ENCODE measurements around the gene SULT1A1. TPM values are rescaled to one million over a fixed set of nuclear protein-coding genes. Genes with fewer than 3 reads are reported as not detected.

Gene SULT1A1
- polyA plus RNA-seq, 3 donors, result 96.3 to 362 (median 320) TPM

- H2AFZ ChIP-seq (ENCODE audit: insufficient read depth, low read depth, low read length, poor library complexity, severe bottlenecking), result no peak overlapping the region
- Mint-ChIP-seq H3K4me3 (no peak overlapping the region), H3K4me1 (peaks cover 5% of the 10 kb centered on the region), H3K27ac (peak overlapping the region in 2 of 7 donors; percentile 13 to 58), H3K9me3 (peaks cover 6 to 20% (median 14%) of the 10 kb centered on the region in 7 donors), H3K36me3 (peaks cover 29 to 52% of the 10 kb centered on the region in 2 donors), H3K27me3 (ENCODE audit: low read depth in 3 of 3) (peaks cover 0 to 1% (median 0%) of the 10 kb centered on the region in 3 donors)
- no peaks in the 10 kb centered on the region for H3K4me1 ChIP-seq (ENCODE audit: control insufficient read depth in 1 of 2, insufficient read depth in 2 of 2, low read length in 2 of 2)
- H3K4me2 ChIP-seq (replicated peaks; ENCODE audit: extremely low read depth, low read length, poor library complexity, severe bottlenecking), result no peak overlapping the region
- H3K79me2 ChIP-seq (ENCODE audit: insufficient read depth, low read length), result peaks cover 43% of the 10 kb centered on the region
- intact Hi-C loops (cut with micrococcal nuclease), result no loop called here
- peaks cover 31% of the 10 kb centered on the region for H4K20me1 ChIP-seq (ENCODE audit: insufficient read depth, low read length)
- 77% methylated on average over 5 of the region's 6 CpGs for WGBS (ENCODE audit: insufficient coverage)
- no peak overlapping the region for H3K9ac ChIP-seq (ENCODE audit: insufficient read depth, low read length, poor library complexity, severe bottlenecking)
- no peak overlapping the region for H3K4me3 ChIP-seq (replicated peaks in 1 of 3; ENCODE audit: low read depth in 2 of 3, low read length in 3 of 3)
- H3K27ac ChIP-seq (ENCODE audit: low read depth in 1 of 2, low read length in 2 of 2), result no peak overlapping the region
- H3K9me3 ChIP-seq (replicated peaks in 1 of 2; ENCODE audit: control insufficient read depth in 1 of 2, insufficient read depth in 1 of 2, low read length in 2 of 2), result peaks cover 6 to 13% of the 10 kb centered on the region in 2 donors
- TF ChIP-seq, protein P1, sequence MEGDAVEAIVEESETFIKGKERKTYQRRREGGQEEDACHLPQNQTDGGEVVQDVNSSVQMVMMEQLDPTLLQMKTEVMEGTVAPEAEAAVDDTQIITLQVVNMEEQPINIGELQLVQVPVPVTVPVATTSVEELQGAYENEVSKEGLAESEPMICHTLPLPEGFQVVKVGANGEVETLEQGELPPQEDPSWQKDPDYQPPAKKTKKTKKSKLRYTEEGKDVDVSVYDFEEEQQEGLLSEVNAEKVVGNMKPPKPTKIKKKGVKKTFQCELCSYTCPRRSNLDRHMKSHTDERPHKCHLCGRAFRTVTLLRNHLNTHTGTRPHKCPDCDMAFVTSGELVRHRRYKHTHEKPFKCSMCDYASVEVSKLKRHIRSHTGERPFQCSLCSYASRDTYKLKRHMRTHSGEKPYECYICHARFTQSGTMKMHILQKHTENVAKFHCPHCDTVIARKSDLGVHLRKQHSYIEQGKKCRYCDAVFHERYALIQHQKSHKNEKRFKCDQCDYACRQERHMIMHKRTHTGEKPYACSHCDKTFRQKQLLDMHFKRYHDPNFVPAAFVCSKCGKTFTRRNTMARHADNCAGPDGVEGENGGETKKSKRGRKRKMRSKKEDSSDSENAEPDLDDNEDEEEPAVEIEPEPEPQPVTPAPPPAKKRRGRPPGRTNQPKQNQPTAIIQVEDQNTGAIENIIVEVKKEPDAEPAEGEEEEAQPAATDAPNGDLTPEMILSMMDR (IDR thresholded peaks at IDR 0.05), result no peak
- no peak for DNase-seq
- no peaks in the 10 kb centered on the region for H3K27me3 ChIP-seq (ENCODE audit: control insufficient read depth in 2 of 2, insufficient read depth in 2 of 2, low read length in 2 of 2)
- H3K36me3 ChIP-seq (replicated peaks in 1 of 2; ENCODE audit: control insufficient read depth in 1 of 2, insufficient read depth in 2 of 2, low read length in 2 of 2), result peaks cover 10 to 33% of the 10 kb centered on the region in 2 donors
Observed at GRCh38 chr16:28563218-28563617, 46.6 kb downstream of the SULT1A1 start.

GRCh38 chr16:28562199-28562598 lies 47.6 kb downstream of the SULT1A1 start:
- Mint-ChIP-seq H3K9me3 (peaks cover 5 to 14% (median 10%) of the 10 kb centered on the region in 7 donors), H3K4me3 (no peak overlapping the region), H3K4me1 (peaks cover 6% of the 10 kb centered on the region), H3K27ac (peak overlapping the region in 1 of 7 donors; percentile 6), H3K27me3 (ENCODE audit: low read depth in 3 of 3) (peaks cover 0 to 1% (median 0%) of the 10 kb centered on the region in 3 donors), H3K36me3 (peaks cover 27 to 54% of the 10 kb centered on the region in 2 donors)
- H3K27me3 ChIP-seq (ENCODE audit: control insufficient read depth in 2 of 2, insufficient read depth in 2 of 2, low read length in 2 of 2), result no peaks in the 10 kb centered on the region
- H3K4me2 ChIP-seq (replicated peaks; ENCODE audit: extremely low read depth, low read length, poor library complexity, severe bottlenecking), result no peak overlapping the region
- no peak for DNase-seq
- H3K4me1 ChIP-seq (ENCODE audit: control insufficient read depth in 1 of 2, insufficient read depth in 2 of 2, low read length in 2 of 2), result no peaks in the 10 kb centered on the region
- peaks cover 2 to 11% of the 10 kb centered on the region in 2 donors for H3K9me3 ChIP-seq (replicated peaks in 1 of 2; ENCODE audit: control insufficient read depth in 1 of 2, insufficient read depth in 1 of 2, low read length in 2 of 2)
- no peak overlapping the region for H3K4me3 ChIP-seq (replicated peaks in 1 of 3; ENCODE audit: low read depth in 2 of 3, low read length in 3 of 3)
- TF ChIP-seq, protein P1 (IDR thresholded peaks at IDR 0.05), result no peak
- peaks cover 15 to 36% of the 10 kb centered on the region in 2 donors for H3K36me3 ChIP-seq (replicated peaks in 1 of 2; ENCODE audit: control insufficient read depth in 1 of 2, insufficient read depth in 2 of 2, low read length in 2 of 2)
- intact Hi-C loops (cut with micrococcal nuclease), result no loop called here
- peaks cover 43% of the 10 kb centered on the region for H3K79me2 ChIP-seq (ENCODE audit: insufficient read depth, low read length)
- 100% methylated on average over 3 of the region's 4 CpGs for WGBS (ENCODE audit: insufficient coverage)
- no peak overlapping the region for H3K9ac ChIP-seq (ENCODE audit: insufficient read depth, low read length, poor library complexity, severe bottlenecking)
- H3K27ac ChIP-seq (ENCODE audit: low read depth in 1 of 2, low read length in 2 of 2), result no peak overlapping the region
- peaks cover 24% of the 10 kb centered on the region for H4K20me1 ChIP-seq (ENCODE audit: insufficient read depth, low read length)
- no peak overlapping the region for H2AFZ ChIP-seq (ENCODE audit: insufficient read depth, low read depth, low read length, poor library complexity, severe bottlenecking)

Measured in CD14-positive monocyte (primary cell).